ENCODE results near the gene ATP6V1G1. TPM values are rescaled to one million over a fixed set of nuclear protein-coding genes. Genes with fewer than 3 reads are reported as not detected.
"Not testable (repeated sequence)": the region's sequence is repeated elsewhere in the genome, so short reads cannot be mapped to it uniquely, and the experiment has no call there.

The ATP6V1G1 gene
- total RNA-seq, 2 experiments from 2014 or later = 89.0 to 94.8 TPM

GRCh38 chr9:114559830-114560513, 27.6 kb upstream of the ATP6V1G1 start:
- H3K27me3 Mint-ChIP-seq = peaks cover 19% of the 10 kb centered on the region
- CTCF ChIA-PET = interaction anchor here (0.9 to 2.0 kb wide), 5 partner anchors 20 to 224 kb away, joined by 3 to 9 read pairs (median 3); partner anchors contain the start of gene ATP6V1G1
- no peak overlapping the region for H3K27ac Mint-ChIP-seq
- no peaks in the 10 kb centered on the region for H3K9me3 Mint-ChIP-seq
- POLR2A ChIA-PET = interaction anchor here (0.8 kb wide), 1 partner anchor 12 kb away, joined by 3 read pairs; no protein-coding TSS in a partner anchor
- DNase-seq = no peak
- no peak overlapping the region for H3K4me3 Mint-ChIP-seq
- H3K4me1 Mint-ChIP-seq = no peaks in the 10 kb centered on the region
- no peaks in the 10 kb centered on the region for H3K36me3 Mint-ChIP-seq (ENCODE audit: low read depth)

- DNase-seq = no peak
- peaks cover under 1% of the 10 kb centered on the region for H3K4me1 Mint-ChIP-seq
- no peak overlapping the region for H3K27ac Mint-ChIP-seq
- H3K4me3 Mint-ChIP-seq = no peak overlapping the region
- ChIA-PET CTCF (interaction anchor here (0.6 to 2.0 kb wide), 4 partner anchors 10 to 225 kb away, joined by 3 to 9 read pairs (median 3); no protein-coding TSS in a partner anchor), POLR2A (interaction anchor here (0.8 kb wide), 1 partner anchor 13 kb away, joined by 3 read pairs; no protein-coding TSS in a partner anchor)
- peaks cover 17% of the 10 kb centered on the region for H3K27me3 Mint-ChIP-seq
- no peaks in the 10 kb centered on the region for H3K36me3 Mint-ChIP-seq (ENCODE audit: low read depth)
- H3K9me3 Mint-ChIP-seq = no peaks in the 10 kb centered on the region
These were observed 26.6 kb upstream of the ATP6V1G1 start for GRCh38 chr9:114560956-114561355.

- no peaks in the 10 kb centered on the region for H3K9me3 Mint-ChIP-seq
- DNase-seq = no peak
- H3K27ac Mint-ChIP-seq = no peak overlapping the region
- ChIA-PET CTCF (interaction anchor here (0.6 to 2.0 kb wide), 5 partner anchors 10 to 113 kb away, joined by 3 to 9 read pairs (median 3); no protein-coding TSS in a partner anchor), POLR2A (no interaction called here)
- H3K27me3 Mint-ChIP-seq = peaks cover 17% of the 10 kb centered on the region
- no peak overlapping the region for H3K4me3 Mint-ChIP-seq
- H3K4me1 Mint-ChIP-seq = peaks cover 4% of the 10 kb centered on the region
- H3K36me3 Mint-ChIP-seq (ENCODE audit: low read depth) = no peaks in the 10 kb centered on the region
These were observed 25.8 kb upstream of the ATP6V1G1 start for GRCh38 chr9:114561771-114562170.

- H3K4me3 Mint-ChIP-seq = no peak overlapping the region
- H3K27ac Mint-ChIP-seq = no peak overlapping the region
- DNase-seq = no peak
- peaks cover 17% of the 10 kb centered on the region for H3K27me3 Mint-ChIP-seq
- CTCF ChIA-PET = no interaction called here
- POLR2A ChIA-PET = interaction anchor here (0.6 kb wide), 1 partner anchor 61 kb away, joined by 6 read pairs; no protein-coding TSS in a partner anchor
- H3K36me3 Mint-ChIP-seq (ENCODE audit: low read depth) = no peaks in the 10 kb centered on the region
- no peaks in the 10 kb centered on the region for H3K9me3 Mint-ChIP-seq
- peaks cover 4% of the 10 kb centered on the region for H3K4me1 Mint-ChIP-seq
These were observed 22.4 kb upstream of the ATP6V1G1 start for GRCh38 chr9:114565204-114565603.

GRCh38 chr9:114570742-114571141, 16.8 kb upstream of the ATP6V1G1 start:
- Mint-ChIP-seq H3K4me1 (peaks cover 4% of the 10 kb centered on the region), H3K9me3 (no peaks in the 10 kb centered on the region), H3K36me3 (ENCODE audit: low read depth) (no peaks in the 10 kb centered on the region), H3K4me3 (no peak overlapping the region), H3K27ac (no peak overlapping the region), H3K27me3 (peaks cover 2% of the 10 kb centered on the region)
- DNase-seq = no peak
- CTCF ChIA-PET = interaction anchor here (1.2 kb wide), 1 partner anchor 9 kb away, joined by 3 read pairs; no protein-coding TSS in a partner anchor
- POLR2A ChIA-PET = no interaction called here

- ChIA-PET CTCF (interaction anchor here (0.6 to 1.2 kb wide), 3 partner anchors 10 to 299 kb away, joined by 3 to 4 read pairs (median 3); no protein-coding TSS in a partner anchor), POLR2A (no interaction called here)
- Mint-ChIP-seq H3K27ac (no peak overlapping the region), H3K36me3 (ENCODE audit: low read depth) (no peaks in the 10 kb centered on the region), H3K4me3 (no peak overlapping the region), H3K9me3 (no peaks in the 10 kb centered on the region), H3K27me3 (peaks cover 2% of the 10 kb centered on the region), H3K4me1 (peaks cover 2% of the 10 kb centered on the region)
- no peak for DNase-seq
These were observed 16.2 kb upstream of the ATP6V1G1 start for GRCh38 chr9:114571391-114571790.

- DNase-seq = no peak
- Mint-ChIP-seq H3K27ac (no peak overlapping the region), H3K4me1 (no peaks in the 10 kb centered on the region), H3K4me3 (no peak overlapping the region), H3K27me3 (peaks cover 2% of the 10 kb centered on the region), H3K36me3 (ENCODE audit: low read depth) (no peaks in the 10 kb centered on the region), H3K9me3 (no peaks in the 10 kb centered on the region)
- CTCF ChIA-PET = no interaction called here
- POLR2A ChIA-PET = no interaction called here
These were observed 15.4 kb upstream of the ATP6V1G1 start for GRCh38 chr9:114572199-114572598.

- Mint-ChIP-seq H3K9me3 (no peaks in the 10 kb centered on the region), H3K27me3 (peaks cover 2% of the 10 kb centered on the region), H3K36me3 (ENCODE audit: low read depth) (no peaks in the 10 kb centered on the region), H3K4me1 (no peaks in the 10 kb centered on the region), H3K4me3 (no peak overlapping the region), H3K27ac (no peak overlapping the region)
- POLR2A ChIA-PET = no interaction called here
- CTCF ChIA-PET = interaction anchor here (1.9 kb wide), 1 partner anchor 18 kb away, joined by 8 read pairs; no protein-coding TSS in a partner anchor
- no peak for DNase-seq
These were observed 13.1 kb upstream of the ATP6V1G1 start for GRCh38 chr9:114574438-114574837.

- CTCF ChIA-PET = interaction anchor here (0.7 to 1.0 kb wide), 4 partner anchors 16 to 77 kb away, joined by 3 read pairs; no protein-coding TSS in a partner anchor
These were observed 10.8 kb upstream of the ATP6V1G1 start for GRCh38 chr9:114576779-114577178.

GRCh38 chr9:114578134-114578533, 9.4 kb upstream of the ATP6V1G1 start:
- CTCF ChIA-PET = interaction anchor here (1.0 kb wide), 2 partner anchors 14 to 59 kb away, joined by 3 read pairs; no protein-coding TSS in a partner anchor
- H3K9me3 Mint-ChIP-seq; H3K27ac Mint-ChIP-seq; H3K4me3 Mint-ChIP-seq; POLR2A ChIA-PET; H3K4me1 Mint-ChIP-seq; H3K36me3 Mint-ChIP-seq (ENCODE audit: low read depth); H3K27me3 Mint-ChIP-seq; DNase-seq: not testable (repeated sequence)

More at GRCh38 chr9:114576779-114577178, 10.8 kb upstream of the ATP6V1G1 start:
- H3K4me1 Mint-ChIP-seq; H3K9me3 Mint-ChIP-seq; DNase-seq; H3K4me3 Mint-ChIP-seq; H3K36me3 Mint-ChIP-seq (ENCODE audit: low read depth); H3K27me3 Mint-ChIP-seq; H3K27ac Mint-ChIP-seq; POLR2A ChIA-PET: not testable (repeated sequence)

GRCh38 chr9:114580609-114581193, 6.9 kb upstream of the ATP6V1G1 start:
- no peak for DNase-seq
- H3K9me3 Mint-ChIP-seq = no peaks in the 10 kb centered on the region
- peaks cover 2% of the 10 kb centered on the region for H3K27me3 Mint-ChIP-seq
- POLR2A ChIA-PET = no interaction called here
- peaks cover 2% of the 10 kb centered on the region for H3K4me1 Mint-ChIP-seq
- H3K4me3 Mint-ChIP-seq = no peak overlapping the region
- no peaks in the 10 kb centered on the region for H3K36me3 Mint-ChIP-seq (ENCODE audit: low read depth)
- no peak overlapping the region for H3K27ac Mint-ChIP-seq
- CTCF ChIA-PET = interaction anchor here (1.3 kb wide), 1 partner anchor 12 kb away, joined by 3 read pairs; no protein-coding TSS in a partner anchor

GRCh38 chr9:114583371-114584155, 4.0 kb upstream of the ATP6V1G1 start:
- Mint-ChIP-seq H3K9me3 (no peaks in the 10 kb centered on the region), H3K27me3 (peaks cover 2% of the 10 kb centered on the region), H3K4me1 (peaks cover 13% of the 10 kb centered on the region), H3K4me3 (no peak overlapping the region), H3K27ac (no peak overlapping the region), H3K36me3 (ENCODE audit: low read depth) (peaks cover 5% of the 10 kb centered on the region)
- ChIA-PET CTCF (interaction anchor here (0.6 to 1.0 kb wide), 2 partner anchors 10 to 65 kb away, joined by 3 read pairs; no protein-coding TSS in a partner anchor), POLR2A (no interaction called here)
- no peak for DNase-seq
